Endothelial cell of umbilical vein (primary cell): ENCODE measurements around the gene JUND.

Experiments used
- CTCF ChIP-seq, 2 donors: IDR thresholded peaks; 1 replicate in 1 of 2; 2 replicates in 1 of 2; pipeline ENCODE4 v1.5.1; 2011; ENCODE audit warnings: low read length in 2 of 2, mild to moderate bottlenecking in 2 of 2, moderate library complexity in 2 of 2, control low read depth in 1 of 2, inconsistent platforms in 1 of 2, low read depth in 1 of 2; ENCODE audit not compliant: insufficient read depth in 1 of 2; ENCODE audit errors: extremely low read depth in 1 of 2
- EZH2 ChIP-seq: IDR thresholded peaks from 2 replicates; pipeline ENCODE4 v1.6.1; 2012; ENCODE audit warnings: borderline replicate concordance, low read depth, mild to moderate bottlenecking, moderate library complexity, low read length, inconsistent platforms; ENCODE audit not compliant: severe bottlenecking
- MAX ChIP-seq: IDR thresholded peaks from 2 replicates; pipeline ENCODE4 v1.6.1; 2011; ENCODE audit not compliant: insufficient read depth, insufficient read length
- MYC ChIP-seq: IDR thresholded peaks from one replicate; pipeline ENCODE4 v1.6.1; 2011; ENCODE audit warnings: mild to moderate bottlenecking, low read depth, low read length
- POLR2A ChIP-seq: IDR thresholded peaks from 2 replicates; pipeline ENCODE4 v1.6.1; 2012; ENCODE audit warnings: low read depth, mild to moderate bottlenecking, control low read depth, low read length
- POLR2AphosphoS5 ChIP-seq: IDR thresholded peaks from 2 replicates; pipeline ENCODE4 v1.6.1; 2012; ENCODE audit warnings: low read depth, mild to moderate bottlenecking, control low read depth, low read length, moderate library complexity; ENCODE audit not compliant: insufficient read depth

GRCh38 chr19:18292810-18293641 is 11.6 kb upstream of the JUND start:
- no peak for TF ChIP-seq POLR2AphosphoS5
- TF ChIP-seq CTCF (IDR thresholded peaks at IDR 0.05; ENCODE audit: extremely low read depth in 1 of 2, insufficient read depth in 1 of 2, low read depth in 1 of 2, low read length in 2 of 2), result no peak
- TF ChIP-seq POLR2A, result no peak
- TF ChIP-seq EZH2, result no peak
- no peak for TF ChIP-seq MYC
- TF ChIP-seq MAX, result no peak
